ENCODE results near the gene DPYD.

Gene DPYD

DNA sequence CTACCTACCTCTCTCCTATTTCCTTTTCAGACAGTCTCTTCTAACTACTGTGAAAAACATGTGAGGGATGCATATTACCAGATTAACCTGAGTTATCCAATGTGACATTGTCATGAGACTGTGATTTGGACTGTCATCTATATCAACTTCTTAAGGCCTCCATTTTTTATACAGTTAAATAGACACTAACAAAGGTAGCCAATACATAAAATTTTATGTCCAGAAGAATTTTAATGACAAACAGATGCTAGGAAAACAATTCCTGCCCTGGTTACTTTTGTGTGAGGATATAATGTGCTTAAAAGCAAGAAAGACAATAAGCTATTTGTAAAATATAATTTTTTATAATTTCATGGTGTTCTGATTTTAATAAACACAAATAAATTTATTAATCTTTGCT lies 136.2 kb downstream of the DPYD start:
- DNase-seq (ENCODE audit: low read depth in 2 of 2): no peak

DNA sequence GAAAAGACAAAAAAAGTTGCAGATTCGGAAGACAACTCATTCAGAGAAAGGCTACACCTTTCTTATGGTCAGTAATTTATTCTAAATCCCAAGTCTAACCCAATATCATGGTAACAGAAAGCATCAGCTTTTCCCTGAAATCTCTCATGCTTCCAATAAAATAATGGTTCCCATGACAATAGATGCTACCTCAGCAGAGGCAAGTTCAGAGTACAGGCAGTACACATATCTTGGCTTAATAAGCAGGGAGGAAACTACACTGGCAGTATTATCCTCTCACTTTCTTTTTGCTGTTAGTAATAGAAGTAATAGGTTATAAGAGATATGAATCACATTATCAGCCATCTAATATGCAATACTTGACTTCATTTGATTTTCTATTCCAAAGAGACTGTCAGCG lies 137.1 kb downstream of the DPYD start:
- DNase-seq (ENCODE audit: low read depth in 2 of 2): no peak

DNA sequence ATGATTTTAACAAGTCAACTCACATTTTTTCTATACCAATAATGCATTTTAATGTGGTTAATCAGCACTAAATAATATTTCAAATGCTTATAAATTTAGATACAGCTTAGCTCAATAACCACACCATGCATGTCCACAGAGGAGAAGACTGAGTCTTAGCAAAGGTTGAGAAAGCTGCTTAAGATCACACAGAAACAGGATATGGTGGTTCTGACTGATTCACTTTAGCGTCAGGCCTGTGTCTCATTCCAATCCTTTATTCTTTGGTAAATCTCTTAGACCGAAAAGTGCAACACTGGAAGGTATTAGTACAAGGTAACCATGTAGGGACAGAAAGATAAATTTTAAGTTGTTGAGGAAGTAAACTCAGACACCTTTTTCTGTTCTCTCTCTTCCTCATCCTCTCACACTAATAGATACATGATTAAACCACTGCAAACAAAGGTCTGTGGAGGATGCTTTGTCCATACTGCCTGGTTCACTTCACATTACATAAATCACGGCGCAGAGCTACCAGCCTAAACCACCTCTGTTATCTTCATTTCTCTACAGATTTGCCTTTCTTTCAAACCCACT lies 139.0 kb downstream of the DPYD start:
- no peak for DNase-seq (ENCODE audit: low read depth in 2 of 2)

DNA sequence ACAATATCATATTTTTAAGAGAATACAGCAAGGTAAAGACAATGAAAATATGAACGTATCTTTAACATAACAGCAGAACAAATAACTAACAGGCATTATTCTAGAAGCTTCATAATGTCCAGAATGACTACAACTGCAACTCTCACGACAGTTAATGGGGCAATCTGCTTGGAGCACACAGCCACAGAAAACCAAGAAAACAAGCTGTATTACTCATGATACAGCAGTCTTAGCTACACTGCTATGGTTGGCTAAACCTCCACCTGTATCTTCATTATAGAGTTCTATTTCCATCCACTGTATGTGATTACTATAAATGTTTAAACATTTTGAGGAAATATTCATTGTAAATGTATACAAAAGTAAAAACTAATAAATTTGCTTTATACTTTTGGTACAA lies 139.9 kb downstream of the DPYD start:
- DNase-seq (ENCODE audit: low read depth in 2 of 2): no peak

DNA sequence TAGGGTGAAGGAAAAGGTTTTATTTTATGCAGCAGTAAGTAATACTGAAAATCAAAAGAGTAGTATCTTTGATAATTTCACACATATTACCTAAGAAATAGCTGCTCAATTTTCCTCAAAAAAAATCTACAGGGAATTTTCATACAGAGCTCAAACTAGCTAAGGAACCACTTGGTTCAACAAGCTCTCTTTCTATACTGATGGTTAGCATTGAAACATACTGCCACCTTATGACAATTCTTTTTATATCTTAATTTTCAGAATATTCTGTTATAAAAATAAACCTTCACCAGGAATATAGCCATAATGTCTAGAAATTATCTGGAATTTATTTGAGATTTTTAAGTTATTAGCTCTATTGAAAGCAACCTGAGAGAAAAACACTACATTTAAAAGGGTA lies 142.1 kb downstream of the DPYD start:
- no peak for DNase-seq (ENCODE audit: low read depth in 2 of 2)

DNA sequence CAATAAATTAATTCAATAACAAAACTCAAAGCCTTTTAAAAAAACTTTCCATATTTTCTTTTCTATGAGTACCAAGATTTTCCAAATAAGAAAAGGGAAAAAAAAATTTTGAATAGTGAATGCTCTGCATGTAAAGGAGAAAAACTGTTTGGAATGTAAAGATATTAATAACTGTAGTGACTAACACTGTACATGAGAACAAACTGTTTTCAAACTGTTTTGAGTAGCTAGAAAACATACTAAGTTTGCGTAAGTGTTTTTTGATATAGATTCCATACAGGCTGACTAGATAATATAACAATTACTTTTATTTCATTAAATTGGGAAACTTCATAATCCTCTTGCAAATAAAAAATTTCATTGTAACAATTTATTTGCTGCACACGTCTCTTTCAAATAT lies 150.5 kb downstream of the DPYD start:
- no peak for DNase-seq (ENCODE audit: low read depth in 2 of 2)

DNA sequence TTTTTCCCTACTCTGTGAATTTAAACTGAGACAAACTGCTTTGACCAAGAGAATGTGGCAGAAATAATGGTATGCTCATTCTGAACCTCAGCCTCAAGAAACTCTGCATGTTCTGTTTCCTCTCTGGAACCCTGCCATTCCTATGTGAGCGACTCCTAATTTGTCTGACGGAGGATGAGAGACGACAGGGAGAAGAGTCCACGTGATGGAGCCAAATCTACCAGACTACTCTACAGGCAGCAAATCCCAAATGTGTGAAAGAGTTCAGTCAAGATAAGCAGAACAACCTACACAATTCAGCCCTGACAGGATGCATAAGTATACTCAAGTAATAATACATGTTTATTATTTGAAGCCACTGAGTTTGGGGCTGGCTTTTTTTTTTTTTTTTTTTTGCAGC lies 153.5 kb downstream of the DPYD start:
- DNase-seq (ENCODE audit: low read depth in 2 of 2): no peak

DNA sequence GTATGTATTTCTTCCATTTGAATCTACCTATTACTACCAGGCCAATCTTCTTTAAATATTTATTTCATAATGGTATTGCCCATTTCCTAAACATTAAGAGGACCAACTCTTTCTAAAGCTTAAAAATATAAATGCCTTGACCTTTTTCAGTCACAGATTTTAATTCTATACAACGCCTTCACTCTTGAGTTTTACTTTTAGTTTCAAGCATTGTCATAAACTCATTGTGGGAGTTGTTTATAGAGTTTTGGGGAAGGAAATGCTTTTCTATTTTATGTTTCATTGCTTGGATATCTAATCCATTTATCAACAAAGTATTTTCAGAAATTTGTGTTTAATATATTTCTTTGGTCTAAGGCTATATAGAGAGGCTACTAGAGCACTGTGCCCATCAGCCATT lies 155.8 kb downstream of the DPYD start:
- no peak for DNase-seq (ENCODE audit: low read depth in 2 of 2)

DNA sequence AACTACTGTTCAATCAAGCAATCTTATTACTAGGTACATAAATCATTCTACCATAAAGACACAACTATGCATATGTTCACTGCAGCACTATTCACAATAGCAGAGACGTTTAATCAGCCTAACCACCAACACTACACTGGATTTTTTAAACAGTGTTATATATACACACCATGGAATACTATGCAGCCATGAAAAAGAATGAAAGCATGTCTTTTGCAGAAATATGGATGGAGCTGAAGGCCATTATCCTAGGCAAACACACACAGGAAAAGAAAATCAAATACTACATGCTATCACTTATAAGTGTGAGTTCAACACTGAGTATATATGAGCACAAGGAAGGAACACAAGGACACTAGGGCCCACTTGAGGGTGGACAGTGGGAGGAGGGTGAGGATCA lies 159.2 kb downstream of the DPYD start:
- no peak for DNase-seq (ENCODE audit: low read depth in 2 of 2)

DNA sequence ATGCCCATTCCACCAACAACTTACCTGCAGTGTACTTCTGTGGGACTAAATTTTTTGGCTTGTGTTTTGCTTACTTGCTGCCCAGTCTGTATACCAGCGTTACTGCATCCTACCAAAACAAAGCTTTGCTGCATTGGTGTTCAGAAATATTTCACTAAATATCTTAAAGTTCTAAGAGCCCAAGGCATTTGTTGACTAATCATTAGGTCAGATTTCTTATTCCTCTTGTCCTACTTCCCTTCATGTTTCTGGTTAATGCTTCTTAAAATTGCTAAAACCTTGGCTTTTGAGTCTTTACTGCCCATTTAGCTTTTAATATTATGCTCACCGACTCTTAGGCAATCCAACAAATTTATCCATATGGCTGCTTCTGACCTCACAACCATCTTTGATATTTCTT lies 161.8 kb downstream of the DPYD start:
- no peak for DNase-seq (ENCODE audit: low read depth in 2 of 2)

DNA sequence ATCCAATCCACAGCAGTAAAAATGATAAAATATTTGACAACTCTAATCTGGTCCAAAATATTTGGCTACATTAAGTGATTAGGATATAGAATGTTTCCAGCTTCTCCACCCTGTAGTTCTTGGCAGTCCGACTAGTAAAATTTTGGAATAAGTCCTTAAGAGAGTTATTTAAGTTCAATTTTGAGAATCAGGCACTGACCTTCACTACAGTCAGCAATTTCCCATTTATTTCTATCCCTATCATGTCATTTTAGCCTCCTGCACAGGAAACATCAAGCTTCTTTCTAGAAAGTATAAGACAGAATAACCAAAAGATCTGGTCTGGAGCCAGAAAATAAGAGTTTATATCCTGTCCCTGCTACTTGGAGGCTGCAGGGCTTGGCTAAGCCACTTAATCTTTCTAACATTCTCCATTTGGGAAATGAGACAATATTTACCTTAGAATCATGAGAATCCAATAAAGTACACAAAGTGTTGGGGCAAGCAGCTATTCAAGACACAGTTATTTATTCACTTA lies 162.2 kb downstream of the DPYD start:
- DNase-seq (ENCODE audit: low read depth in 2 of 2): no peak

DNA sequence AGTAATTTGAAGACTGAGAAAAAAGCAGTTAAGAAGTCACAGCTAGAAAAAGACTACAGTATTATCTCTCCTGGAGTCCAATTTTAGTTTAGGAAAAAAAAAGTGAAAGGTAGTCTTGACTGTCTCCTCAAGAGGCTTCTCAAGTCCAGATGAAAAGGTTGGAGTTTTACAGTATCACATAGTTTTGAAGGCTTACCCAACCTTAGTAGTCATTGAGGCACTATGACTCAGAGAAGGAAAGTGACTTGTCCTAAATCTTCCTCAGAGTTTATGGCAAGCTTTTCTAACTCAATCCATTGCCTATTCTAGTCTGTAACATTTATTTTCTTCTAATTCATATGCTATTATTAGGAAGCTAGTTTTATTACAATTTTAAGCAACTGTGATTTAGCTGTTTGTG lies 174.9 kb downstream of the DPYD start:
- no peak for DNase-seq (ENCODE audit: low read depth in 2 of 2)

DNA sequence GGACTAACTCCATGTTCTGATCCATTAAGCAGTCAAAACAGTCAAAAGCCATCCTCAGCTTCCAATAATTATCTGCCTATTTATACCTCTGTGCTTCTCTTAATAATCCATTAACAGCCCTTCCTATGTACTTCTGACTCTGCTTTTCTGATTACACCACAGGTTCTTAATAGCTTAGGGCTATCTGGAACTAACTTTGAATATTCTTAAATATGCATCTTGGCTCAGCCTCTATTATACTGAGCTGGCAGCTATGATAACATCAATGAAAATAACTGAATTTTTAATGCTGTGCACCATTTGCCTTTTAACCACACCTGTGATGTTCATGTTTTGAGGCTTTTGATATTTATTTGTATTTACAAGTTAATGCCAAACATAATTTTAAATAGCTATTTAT lies 175.9 kb downstream of the DPYD start:
- no peak for DNase-seq (ENCODE audit: low read depth in 2 of 2)

DNA sequence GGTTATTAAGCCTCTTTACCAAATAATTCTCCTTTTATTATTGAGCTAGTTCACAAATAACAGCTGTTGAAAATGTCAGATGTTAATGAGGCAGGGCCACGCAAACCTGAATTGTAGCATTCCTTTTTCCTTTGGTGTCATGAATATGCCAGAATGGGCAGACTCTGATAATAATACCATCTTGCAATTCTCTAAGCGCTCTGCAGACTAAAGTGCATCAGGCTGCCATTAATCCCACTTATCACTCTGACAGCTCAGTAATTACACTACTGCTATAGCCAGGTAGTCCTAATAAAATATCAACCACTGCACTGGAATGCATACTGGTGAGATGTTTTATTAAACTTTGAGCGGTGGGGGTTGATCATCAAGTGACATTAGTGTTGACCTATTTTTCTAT lies 177.7 kb downstream of the DPYD start:
- DNase-seq (ENCODE audit: low read depth in 2 of 2): no peak

DNA sequence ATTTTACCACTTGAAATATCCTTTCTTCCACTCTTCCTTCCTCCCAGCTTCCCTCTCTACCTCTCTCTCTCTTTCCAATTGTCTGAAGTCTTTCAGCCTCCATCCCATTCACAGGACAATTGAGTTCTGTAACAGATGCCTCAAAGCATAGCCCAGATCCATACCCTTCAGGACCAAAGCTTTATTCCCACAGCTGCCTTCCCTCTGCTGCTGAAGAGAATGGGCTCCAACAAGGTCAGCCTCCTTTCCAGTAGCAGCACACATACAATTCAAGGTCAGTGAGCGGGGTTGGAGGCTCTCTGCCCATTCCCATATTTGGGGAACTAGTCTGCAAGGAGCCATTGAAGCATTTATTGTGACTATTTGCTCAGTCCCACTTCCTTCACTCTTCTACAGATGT lies 179.9 kb downstream of the DPYD start:
- DNase-seq (ENCODE audit: low read depth in 2 of 2): no peak

DNA sequence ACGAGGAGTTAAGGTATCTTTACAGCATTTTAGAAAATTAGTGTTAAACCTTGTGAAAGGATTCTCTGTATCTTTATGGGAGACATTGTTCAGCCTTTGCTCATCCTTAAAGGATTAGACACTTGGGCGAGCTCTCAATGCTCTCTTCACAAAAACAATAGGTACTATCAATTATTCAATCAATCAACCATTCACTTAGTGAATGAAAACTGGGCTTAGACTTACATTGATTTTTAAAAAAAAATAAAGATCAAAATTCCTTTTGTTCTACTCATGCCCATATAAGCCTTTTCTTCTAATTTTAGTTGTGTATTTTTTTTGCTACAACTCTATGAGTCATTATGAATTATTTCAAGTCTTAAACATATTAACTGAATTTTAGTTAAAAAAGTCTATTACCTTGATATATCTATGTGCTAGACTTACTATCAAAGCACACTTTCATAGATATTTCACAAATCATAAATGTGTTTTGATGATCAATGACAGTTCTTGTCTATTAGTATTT lies 181.2 kb downstream of the DPYD start:
- no peak for DNase-seq (ENCODE audit: low read depth in 2 of 2)

DNA sequence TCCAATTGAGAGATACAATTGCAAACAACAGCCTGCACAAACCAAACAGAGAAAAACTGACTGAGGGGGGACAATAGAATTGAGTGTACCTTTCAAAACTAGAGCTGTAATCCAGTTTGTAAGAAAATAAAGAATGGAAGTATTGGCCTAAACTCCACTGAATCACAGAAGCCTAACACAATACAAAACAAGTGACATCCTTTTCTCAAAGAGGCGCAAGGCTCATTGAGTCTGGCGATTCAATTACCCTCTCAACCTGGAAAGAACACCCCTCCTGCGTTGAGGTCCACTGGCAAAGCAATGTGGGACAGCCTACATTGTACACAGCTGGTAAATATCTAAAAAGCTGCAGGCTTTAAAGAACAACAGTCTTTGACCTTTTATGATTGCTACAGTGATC lies 182.6 kb downstream of the DPYD start:
- DNase-seq (ENCODE audit: low read depth in 2 of 2): no peak

DNA sequence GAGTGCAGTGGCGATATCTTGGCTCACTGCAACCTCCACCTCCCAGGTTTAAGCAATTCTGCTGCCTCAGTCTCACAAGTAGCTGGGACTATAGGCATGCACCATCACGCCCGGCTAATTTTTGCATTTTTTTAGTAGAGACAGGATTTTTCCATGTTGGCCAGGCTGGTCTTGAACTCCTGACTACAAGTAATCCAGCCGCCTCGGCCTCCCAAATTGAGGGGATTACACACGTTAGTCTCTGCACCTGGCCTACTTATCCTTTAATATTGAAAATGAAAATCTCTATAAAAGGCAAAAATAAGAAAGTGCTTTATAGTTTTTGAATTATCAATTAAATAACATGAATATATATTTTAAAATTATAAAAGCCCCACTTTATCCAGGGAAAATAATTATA lies 190.6 kb downstream of the DPYD start:
- DNase-seq (ENCODE audit: low read depth in 2 of 2): no peak

DNA sequence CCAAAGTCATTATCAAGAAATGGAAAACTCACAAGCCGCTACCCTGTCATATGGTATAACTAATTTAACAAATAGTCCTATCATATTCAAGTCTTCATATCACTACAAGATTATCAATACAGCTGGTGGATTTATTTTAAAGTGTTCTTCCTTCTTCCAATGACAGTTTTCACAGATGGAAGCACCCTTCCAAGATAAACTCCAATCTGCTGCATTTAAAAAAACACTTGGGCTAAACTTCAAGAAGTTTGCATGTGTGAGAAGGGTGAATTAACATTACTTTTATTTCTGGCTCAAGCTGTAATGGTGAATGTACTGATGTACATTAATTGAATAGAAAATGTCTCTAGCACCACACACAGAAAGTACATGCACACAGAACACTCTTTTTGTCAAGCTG lies 192.4 kb downstream of the DPYD start:
- DNase-seq (ENCODE audit: low read depth in 2 of 2): no peak

DNA sequence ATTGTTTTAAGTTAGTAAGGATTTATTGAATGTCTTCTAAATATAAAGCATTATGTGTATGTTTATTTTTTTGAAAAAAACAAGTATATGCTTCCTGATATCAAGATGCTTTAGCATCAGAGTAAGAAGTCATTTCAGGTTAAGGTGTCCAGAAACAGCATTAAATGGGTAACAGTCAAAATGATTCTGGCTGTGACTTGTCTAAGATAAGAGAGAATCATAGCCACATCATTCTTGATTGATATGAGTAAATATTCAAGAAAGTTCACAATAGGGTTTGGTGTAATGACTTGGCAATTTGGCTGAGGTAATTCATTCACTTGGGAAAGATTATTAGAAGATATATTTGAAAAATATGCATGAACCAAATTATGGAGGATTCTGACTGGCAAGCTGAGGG lies 193.8 kb downstream of the DPYD start:
- no peak for DNase-seq (ENCODE audit: low read depth in 2 of 2)

DNA sequence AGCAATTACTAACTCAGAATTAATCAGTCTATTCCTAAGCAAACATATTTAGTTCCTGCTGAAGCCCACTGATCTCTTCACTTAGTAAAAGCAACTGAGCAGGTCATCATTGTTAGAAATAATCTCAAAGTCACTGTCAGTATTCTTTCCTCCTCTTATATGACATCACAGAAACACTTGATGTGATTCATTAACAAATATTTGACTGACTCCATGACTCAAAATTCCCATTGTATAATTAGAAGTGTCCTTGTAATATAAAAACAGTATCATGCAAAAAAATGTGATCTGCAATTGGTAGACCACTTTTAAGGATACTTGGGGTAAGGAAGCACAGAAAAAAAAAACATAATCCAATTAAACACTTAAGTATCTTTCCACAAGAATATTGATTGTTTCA lies 194.4 kb downstream of the DPYD start:
- no peak for DNase-seq (ENCODE audit: low read depth in 2 of 2)

DNA sequence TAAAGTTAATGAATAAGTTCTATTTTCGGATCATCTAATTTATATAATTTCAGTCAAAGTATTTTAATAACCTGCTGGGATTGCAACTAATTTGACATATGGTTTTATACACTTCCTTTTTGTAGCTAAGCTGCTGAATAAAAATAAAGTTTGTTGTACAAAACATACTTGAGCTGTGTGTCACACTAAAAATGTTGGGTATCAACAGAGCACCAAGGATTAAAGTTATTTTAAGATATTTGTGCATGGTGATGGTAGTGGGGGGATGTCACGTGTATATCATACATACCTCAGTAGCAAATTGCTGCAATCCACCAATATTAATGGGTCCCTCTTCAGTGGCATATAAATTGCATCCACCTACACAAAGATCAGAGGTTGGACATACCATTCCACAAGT lies 199.6 kb downstream of the DPYD start:
- no peak for DNase-seq (ENCODE audit: low read depth in 2 of 2)

DNA sequence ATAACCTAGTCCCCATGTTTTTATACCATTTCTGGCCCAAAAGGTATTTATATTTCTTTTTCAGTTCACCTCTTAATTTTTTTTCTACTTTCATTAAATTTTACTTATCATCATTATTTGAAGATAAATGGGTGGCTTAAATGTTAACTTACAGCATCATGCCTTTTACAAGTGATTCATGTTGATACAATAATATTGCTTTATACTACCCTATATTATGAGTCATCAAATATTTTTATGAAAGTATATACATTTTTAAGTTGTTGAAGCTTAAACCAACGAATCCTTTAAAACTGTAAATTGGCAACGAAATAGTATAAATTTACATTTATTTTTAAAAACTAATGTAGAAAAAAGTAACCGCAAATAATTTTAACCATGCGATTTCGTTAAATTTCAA lies 207.9 kb downstream of the DPYD start:
- no peak for DNase-seq (ENCODE audit: low read depth in 2 of 2)

DNA sequence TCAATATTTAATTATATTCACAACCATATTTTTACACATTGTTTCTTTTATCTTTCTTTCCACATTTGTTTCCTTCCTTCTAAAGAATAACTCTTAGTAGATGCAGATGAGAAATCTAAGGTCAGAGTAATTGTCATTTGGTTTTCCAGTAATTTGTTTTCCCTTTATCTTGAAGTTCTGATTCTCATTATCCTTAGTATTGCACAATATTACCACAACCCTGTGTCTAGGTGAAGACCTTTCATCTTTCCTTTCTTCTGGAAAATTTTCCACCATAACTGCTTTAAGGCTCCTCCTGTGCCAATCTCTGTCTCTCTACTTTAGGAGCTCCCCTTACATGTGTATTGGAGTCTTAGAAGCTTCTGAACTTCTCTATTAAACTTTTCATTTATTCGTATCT lies 209.0 kb downstream of the DPYD start:
- DNase-seq (ENCODE audit: low read depth in 2 of 2): no peak
